ENCODE measurements around the gene SLC30A9.

Gene SLC30A9

DNA sequence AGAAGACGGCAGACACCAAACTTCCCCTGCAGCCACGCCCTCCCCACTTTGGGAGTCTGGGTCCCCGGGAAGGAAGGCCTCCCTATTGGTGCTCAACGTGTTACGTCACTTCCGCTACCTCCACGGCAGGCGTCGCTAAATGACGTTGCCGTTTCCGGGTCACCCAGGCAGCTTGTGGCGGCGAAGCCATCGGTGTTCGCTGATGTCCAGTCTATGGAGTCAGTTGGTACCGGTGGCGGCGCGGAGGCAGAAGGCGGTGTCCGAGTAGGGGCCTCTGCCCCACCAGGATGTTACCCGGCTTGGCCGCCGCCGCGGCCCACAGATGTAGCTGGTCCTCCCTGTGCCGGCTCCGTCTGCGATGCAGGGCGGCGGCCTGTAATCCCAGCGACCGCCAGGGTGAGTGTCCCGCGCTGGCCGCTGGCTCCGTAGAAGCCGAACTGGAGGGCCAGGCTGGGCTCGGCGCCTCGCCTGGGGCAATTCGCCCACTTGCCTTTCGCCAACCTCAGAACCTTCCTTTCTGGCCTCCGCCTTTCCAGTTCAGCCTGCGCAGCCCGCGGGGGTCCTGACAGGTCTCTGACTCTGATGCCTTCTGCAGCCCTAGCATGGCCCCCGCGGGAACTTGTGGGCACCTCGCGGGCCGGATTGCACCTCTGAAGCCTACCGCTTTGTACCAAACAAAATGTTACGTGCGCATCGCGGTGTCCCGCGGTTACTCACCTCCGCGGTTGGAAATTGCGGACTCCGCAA is at the start of gene SLC30A9:
Gene SLC30A9, plus strand, starts transcription at position 166 of the 747 bp plus-strand sequence. Its CDS starts 122 bp downstream, at position 288.
- peak; percentile 87 for DNase-seq (ENCODE audit: low read depth)

DNA sequence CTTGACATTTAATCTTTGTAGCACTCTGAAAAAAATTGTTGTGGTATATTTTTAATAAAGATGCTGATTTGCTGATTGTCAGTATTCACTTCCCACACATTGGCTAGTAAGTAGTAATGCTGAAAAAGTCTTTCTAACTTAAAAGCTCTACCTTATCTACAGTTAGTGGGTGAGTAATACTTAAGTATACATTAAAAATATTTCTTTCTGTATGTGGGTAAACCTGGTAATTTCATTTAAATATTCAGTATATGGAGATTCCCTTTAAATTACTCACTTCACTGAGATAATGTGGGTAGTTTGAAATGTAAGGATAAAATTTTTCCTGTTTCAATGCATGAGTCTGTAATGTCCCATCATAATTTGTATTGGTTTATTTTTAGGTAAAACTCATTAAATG is 49.5 kb upstream of the SLC30A9 start:
- no peak for DNase-seq (ENCODE audit: low read depth)

- no peak for DNase-seq (ENCODE audit: low read depth)
Observed at GRCh38 chr4:41943506-41943905, 46.8 kb upstream of the SLC30A9 start.

DNA sequence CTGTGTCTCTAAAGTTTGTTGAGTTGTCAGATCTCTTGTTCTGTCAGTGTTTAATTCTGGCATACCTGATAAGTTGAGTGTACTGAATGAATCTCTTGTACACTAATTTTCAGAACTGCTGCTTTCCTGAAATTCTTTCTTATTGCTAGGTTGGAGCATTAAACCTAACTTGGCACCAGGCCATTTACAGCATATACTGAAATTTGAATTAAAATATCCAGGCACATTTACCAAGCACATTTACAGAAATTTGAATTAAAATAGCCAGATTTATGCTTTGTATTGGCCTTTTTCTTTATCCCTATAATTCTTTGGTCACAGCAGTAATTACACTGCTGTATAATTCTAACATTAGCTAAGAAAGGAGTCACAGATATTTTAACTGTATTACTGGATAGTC is 46.2 kb upstream of the SLC30A9 start:
- no peak for DNase-seq (ENCODE audit: low read depth)

- no peak for DNase-seq (ENCODE audit: low read depth)
Observed at GRCh38 chr4:41949531-41949930, 40.8 kb upstream of the SLC30A9 start.

- DNase-seq (ENCODE audit: low read depth), result no peak
Observed at GRCh38 chr4:41957634-41958033, 32.7 kb upstream of the SLC30A9 start.

- no peak for DNase-seq (ENCODE audit: low read depth)
Observed at GRCh38 chr4:41963105-41963504, 27.2 kb upstream of the SLC30A9 start.

DNA sequence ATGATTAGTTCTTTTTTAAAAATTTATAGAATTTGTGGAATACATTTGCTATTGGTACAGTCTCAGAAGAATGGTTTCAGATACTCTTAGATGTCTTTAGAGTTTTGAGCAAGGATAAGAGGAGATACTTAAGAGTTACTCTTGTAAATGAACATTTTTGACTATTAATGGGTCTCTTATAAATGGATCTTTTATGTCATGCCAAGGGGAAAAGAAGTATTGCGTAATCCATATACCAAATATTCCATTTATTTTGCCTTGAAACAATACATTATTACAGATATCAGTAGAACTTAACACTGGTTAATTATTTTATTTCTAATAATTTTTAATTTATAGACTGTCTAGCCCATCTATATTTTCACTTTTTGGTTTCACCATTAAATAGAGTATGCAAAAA is 25.9 kb upstream of the SLC30A9 start:
- no peak for DNase-seq (ENCODE audit: low read depth)

DNA sequence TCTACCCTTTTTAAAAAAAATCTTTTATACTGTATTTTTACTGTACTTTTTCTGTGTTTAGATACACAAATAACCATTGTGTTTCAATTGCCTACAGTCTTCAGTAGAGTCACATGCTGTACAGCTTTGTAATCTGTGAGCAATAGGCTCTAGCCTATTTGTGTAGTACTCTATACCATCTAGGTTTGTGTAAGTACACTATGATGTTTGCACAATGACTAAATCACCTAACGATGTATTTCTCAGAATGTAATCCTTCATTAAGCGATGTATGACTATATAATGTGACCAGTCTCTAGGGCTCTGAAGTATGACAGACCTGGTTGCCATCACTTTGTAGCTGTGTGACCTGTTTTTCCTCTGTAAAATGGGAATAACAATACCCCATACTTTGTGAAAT is 22.9 kb upstream of the SLC30A9 start:
- DNase-seq (ENCODE audit: low read depth), result no peak

DNA sequence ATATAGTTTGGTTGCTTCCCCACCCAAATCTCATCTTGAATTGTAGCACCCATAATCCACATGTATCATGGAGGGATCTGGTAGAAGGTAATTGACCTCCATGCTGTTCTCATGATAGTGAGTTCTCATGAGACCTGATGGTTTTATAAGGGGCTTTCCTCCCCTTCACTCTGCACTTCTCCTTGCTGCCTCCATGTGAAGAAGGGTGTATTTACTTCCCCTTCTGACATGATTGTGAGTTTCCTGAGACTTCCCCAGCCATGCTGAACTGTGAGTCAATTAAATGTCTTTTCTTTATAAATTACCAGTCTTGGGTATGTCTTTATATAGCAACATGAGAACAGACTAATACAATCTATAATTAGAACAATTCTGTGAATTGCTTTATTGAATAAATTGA is 20.7 kb upstream of the SLC30A9 start:
- DNase-seq (ENCODE audit: low read depth), result no peak

DNA sequence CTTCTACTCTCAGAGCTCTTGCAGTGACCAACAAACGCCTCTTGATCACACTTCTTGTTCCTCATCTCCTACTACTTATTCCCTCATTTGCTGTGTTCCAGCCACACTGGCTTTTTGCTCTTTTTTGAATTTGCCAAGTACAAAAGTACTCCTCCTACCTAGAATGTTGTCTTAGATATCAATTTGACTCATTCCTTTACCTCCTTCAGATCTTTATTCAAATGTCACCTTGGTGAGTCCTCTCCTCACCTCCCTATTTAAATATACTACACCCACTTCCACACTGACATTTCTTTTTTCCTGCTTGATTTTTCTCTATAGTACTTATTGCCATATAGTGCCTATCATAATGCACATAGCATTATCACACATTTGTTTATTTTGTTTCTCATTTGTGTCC is 15.0 kb upstream of the SLC30A9 start:
- DNase-seq (ENCODE audit: low read depth), result no peak

GRCh38 chr4:41976775-41977516 is 13.4 kb upstream of the SLC30A9 start:
- DNase-seq (ENCODE audit: low read depth), result no peak

DNA sequence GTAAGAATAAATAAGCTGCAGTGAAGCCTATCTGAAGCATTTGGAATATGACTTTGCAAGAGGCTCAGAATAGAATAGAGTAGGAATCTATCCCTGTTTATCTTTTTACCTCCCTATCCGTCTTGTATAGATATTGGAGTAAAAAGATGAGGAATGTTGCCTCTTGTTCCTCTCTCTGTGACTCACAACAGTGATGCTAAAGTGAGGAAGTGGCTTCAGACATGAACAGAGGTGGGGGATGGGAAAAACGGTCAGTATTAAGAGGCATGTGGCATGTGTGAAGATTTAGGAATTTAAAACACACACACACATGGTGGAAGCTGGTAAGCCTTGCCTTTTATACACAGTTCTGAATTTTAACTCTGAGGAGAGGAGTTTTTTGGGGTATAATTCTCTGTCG is 12.6 kb upstream of the SLC30A9 start:
- DNase-seq (ENCODE audit: low read depth), result no peak

GRCh38 chr4:41981456-41981855 is 8.9 kb upstream of the SLC30A9 start, which contains the start of gene DCAF4L1:
Gene DCAF4L1, plus strand, starts transcription at chr4:41981756. Its CDS starts 37 bp downstream, at chr4:41981793.
- DNase-seq (ENCODE audit: low read depth), result no peak

- no peak for DNase-seq (ENCODE audit: low read depth)
Observed at GRCh38 chr4:41982716-41983115, 7.6 kb upstream of the SLC30A9 start.

DNA sequence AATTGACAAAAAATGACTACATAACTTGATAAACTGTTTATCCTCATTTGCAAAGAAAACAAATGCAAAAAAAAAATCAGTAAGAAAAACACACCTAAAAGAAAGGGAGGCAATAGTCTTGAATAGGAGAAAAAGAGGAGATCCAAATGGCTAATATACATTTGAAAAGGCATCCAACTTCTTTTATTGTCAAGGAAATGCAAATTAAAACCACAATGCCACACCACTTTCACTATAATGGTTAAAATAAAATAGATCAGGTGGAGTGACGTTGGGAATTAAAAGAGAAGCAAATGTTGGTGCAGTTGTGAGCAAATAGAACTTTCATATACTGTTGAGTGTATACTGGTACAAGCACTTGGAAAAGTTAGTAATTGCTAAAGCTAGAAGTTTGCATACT is 5.2 kb upstream of the SLC30A9 start:
- DNase-seq (ENCODE audit: low read depth), result no peak

GRCh38 chr4:41989994-41990364 is 351 bp upstream of the SLC30A9 start:
- DNase-seq (ENCODE audit: low read depth), result no peak

DNA sequence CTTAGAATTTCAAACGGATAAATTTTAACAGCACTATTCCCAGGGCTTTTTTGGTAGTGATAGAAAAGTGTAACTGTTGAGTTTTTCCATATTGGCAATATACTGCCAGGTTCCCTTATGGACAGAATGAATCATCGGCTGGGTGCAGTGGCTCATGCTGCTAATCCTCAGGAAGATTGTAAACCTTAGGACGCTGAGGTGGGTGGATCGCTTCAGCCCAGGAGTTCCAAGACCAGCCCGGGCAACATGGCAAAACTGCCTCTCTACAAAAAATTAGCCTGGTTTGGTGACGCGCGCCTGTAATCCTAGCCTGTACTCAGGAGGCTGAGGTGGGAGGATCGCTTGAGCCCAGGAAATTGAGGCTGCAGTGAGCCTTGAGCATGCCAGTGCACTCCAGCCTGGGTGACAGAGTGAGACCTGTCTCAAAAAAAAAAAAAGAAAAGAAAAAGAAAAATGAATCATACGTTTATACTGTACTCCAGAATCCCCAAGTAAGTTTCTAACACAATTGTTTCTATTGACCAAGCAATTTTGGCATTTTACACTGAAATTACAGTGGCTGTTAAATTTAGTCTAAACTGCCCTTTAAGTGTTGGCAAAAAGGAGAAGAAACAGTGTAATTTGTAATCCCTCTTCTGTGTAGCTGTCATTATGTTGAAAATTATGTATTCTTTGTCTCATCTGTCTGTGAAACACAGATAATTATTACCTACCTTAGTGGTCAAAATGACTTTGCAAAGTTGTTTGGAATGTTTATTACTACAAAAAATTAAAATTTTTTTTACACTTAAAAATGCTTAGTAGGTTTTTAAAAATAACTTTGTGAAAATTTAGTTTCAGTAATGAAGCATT is 1.8 kb downstream of the SLC30A9 start:
- no peak for DNase-seq (ENCODE audit: low read depth)

DNA sequence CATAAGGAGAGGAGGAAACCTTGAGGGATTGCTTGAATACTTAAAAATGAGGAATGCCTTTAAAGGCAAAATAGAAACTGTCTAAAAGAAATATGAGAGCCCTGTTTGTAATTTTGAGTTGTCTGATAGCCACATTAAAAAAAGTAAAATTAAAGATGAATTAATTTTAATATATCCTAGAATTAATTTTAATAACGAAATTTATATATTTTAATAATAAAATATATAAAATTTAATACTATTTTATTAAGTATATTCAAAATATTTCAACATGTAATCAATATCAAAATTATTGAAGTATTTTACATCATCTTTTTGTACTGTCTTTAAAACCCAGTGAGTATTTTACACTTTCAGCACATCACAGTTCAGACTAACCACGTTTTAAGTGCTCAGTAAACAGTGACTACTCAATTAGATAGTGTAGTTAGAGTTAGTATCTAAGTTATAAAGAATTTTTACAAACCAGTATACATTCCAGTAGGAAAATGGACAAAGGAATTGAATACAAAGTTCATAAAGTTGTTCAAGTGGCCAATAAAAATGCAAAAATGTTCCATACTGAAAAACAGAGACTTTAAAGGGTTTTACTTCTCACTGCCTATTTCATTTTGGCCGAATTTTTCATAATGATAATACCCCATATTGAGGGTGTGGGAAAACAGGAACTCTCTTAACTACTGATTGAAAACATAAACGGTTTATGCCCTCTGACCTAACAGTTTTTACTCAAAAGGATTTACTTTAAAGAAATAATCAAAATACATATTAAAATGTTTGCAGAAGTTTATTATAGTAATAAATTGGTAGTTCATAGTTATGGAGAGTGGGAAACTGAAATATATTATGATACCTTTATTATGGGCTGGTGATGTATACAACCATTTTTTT is 2.9 kb downstream of the SLC30A9 start:
- no peak for DNase-seq (ENCODE audit: low read depth)

DNA sequence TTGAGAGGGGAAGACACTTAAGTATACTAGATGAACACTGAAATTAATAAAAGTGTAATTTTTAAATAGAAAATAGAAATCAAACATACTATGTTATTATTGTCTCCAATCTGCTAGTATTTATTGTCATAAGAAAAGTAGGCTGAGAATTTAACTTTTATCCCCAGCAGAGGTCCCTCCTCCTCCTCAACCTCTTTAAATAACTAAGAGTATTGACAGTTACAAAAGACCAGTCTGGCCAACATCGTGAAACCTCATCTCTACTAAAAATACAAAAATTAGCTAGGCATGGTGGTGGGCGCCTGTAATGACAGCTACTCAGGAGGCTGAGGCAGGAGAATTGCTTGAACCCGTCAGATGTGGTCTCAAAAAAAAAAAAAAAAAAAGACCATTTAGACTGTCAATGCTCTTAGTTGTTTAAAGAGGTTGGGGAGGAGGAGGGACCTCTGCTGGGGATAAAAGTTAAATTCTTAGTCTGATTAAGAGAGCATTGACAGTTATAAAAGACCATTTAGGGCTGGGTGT is 4.2 kb downstream of the SLC30A9 start:
- DNase-seq (ENCODE audit: low read depth), result no peak

GRCh38 chr4:41998019-41998418 is 7.7 kb downstream of the SLC30A9 start:
- no peak for DNase-seq (ENCODE audit: low read depth)

Measured in activated gamma-delta T cell treated with anti-CD3 and anti-CD28 coated beads, Interleukin-2, amount 50 U/mL, for 16 hours (primary cell).